Testis (tissue), 2 donors: ENCODE results near the gene RBM39.

ENCODE experiments used
- POLR2A ChIP-seq: fragments of 450-650 bp; IDR thresholded peaks from one replicate; pipeline ENCODE4 v1.6.1; 2017; ENCODE audit warnings: antibody characterized with exemption, mild to moderate bottlenecking, moderate library complexity
- TF ChIP-seq, protein P1 (sequence below), 3 experiments: fragments of 450-650 bp in 2 of 3; fragments of 200-600 bp in 1 of 3; sonication (generic) in 1 of 3; IDR thresholded peaks; one replicate each; pipeline ENCODE4 v1.5.1; 2016 to 2019; ENCODE audit warnings: antibody characterized with exemption in 3 of 3, mild to moderate bottlenecking in 2 of 3, moderate library complexity in 1 of 3

DNA sequence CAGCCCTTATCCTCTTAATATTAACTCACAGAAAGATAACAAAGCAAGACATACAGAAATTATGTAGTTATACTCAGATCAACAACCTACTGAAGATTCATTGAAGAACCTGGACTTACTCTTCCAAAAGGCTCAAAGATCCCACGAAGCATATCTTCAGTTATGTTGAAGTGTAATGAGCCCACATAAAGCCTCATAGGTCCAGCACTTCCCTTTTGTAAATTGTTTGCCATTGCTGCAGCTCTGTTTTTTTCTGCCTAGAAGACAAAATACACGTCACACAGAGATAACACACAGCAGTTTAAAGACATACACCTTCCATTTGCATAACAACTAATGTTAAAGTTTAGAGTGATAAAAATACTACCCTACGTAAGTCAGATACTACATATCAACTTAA lies 20.4 kb downstream of the RBM39 start:
- TF ChIP-seq, protein P1, sequence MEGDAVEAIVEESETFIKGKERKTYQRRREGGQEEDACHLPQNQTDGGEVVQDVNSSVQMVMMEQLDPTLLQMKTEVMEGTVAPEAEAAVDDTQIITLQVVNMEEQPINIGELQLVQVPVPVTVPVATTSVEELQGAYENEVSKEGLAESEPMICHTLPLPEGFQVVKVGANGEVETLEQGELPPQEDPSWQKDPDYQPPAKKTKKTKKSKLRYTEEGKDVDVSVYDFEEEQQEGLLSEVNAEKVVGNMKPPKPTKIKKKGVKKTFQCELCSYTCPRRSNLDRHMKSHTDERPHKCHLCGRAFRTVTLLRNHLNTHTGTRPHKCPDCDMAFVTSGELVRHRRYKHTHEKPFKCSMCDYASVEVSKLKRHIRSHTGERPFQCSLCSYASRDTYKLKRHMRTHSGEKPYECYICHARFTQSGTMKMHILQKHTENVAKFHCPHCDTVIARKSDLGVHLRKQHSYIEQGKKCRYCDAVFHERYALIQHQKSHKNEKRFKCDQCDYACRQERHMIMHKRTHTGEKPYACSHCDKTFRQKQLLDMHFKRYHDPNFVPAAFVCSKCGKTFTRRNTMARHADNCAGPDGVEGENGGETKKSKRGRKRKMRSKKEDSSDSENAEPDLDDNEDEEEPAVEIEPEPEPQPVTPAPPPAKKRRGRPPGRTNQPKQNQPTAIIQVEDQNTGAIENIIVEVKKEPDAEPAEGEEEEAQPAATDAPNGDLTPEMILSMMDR (IDR thresholded peaks at IDR 0.05): no peak
- TF ChIP-seq POLR2A: no peak
